ENCODE data around the gene DAAM1. TPM values are rescaled to one million over a fixed set of nuclear protein-coding genes. Genes with fewer than 3 reads are reported as not detected.

DAAM1 gene
- total RNA-seq, 1 donor from 2014 or later, result 40.7 TPM

GRCh38 chr14:59160506-59160905 is 28.0 kb upstream of the DAAM1 start:
- Mint-ChIP-seq H3K36me3 (ENCODE audit: low read depth) (no peaks in the 10 kb centered on the region), H3K9me3 (ENCODE audit: low read depth) (no peaks in the 10 kb centered on the region), H3K4me3 (ENCODE audit: unreplicated experiment) (no peak overlapping the region), H3K27ac (ENCODE audit: unreplicated experiment) (peak overlapping the region; percentile 90), H3K4me1 (ENCODE audit: low read depth) (peaks cover 27% of the 10 kb centered on the region), H3K27me3 (ENCODE audit: low read depth) (no peaks in the 10 kb centered on the region)
- TF ChIP-seq CTCF (IDR thresholded peaks at IDR 0.05), result no peak
- no peak for DNase-seq (ENCODE audit: low spot score)

- no peaks in the 10 kb centered on the region for H3K36me3 Mint-ChIP-seq (ENCODE audit: low read depth)
- TF ChIP-seq CTCF (IDR thresholded peaks at IDR 0.05), result no peak
- peaks cover 27% of the 10 kb centered on the region for H3K4me1 Mint-ChIP-seq (ENCODE audit: low read depth)
- no peak for DNase-seq (ENCODE audit: low spot score)
- H3K9me3 Mint-ChIP-seq (ENCODE audit: low read depth), result no peaks in the 10 kb centered on the region
- H3K4me3 Mint-ChIP-seq (ENCODE audit: unreplicated experiment), result peak overlapping the region; percentile 31
- peak overlapping the region; percentile 90 for H3K27ac Mint-ChIP-seq (ENCODE audit: unreplicated experiment)
- no peaks in the 10 kb centered on the region for H3K27me3 Mint-ChIP-seq (ENCODE audit: low read depth)
Observed at GRCh38 chr14:59161561-59162175, 26.8 kb upstream of the DAAM1 start.

- no peak overlapping the region for H3K4me3 Mint-ChIP-seq (ENCODE audit: unreplicated experiment)
- TF ChIP-seq CTCF (IDR thresholded peaks at IDR 0.05), result no peak
- H3K9me3 Mint-ChIP-seq (ENCODE audit: low read depth), result no peaks in the 10 kb centered on the region
- no peaks in the 10 kb centered on the region for H3K27me3 Mint-ChIP-seq (ENCODE audit: low read depth)
- peaks cover 20% of the 10 kb centered on the region for H3K4me1 Mint-ChIP-seq (ENCODE audit: low read depth)
- no peaks in the 10 kb centered on the region for H3K36me3 Mint-ChIP-seq (ENCODE audit: low read depth)
- DNase-seq (ENCODE audit: low spot score), result no peak
- H3K27ac Mint-ChIP-seq (ENCODE audit: unreplicated experiment), result no peak overlapping the region
Observed at GRCh38 chr14:59166258-59166657, 22.2 kb upstream of the DAAM1 start.

GRCh38 chr14:59175404-59175803 is 13.1 kb upstream of the DAAM1 start:
- no peaks in the 10 kb centered on the region for H3K36me3 Mint-ChIP-seq (ENCODE audit: low read depth)
- DNase-seq (ENCODE audit: low spot score), result no peak
- H3K27ac Mint-ChIP-seq (ENCODE audit: unreplicated experiment), result no peak overlapping the region
- no peaks in the 10 kb centered on the region for H3K9me3 Mint-ChIP-seq (ENCODE audit: low read depth)
- H3K4me3 Mint-ChIP-seq (ENCODE audit: unreplicated experiment), result no peak overlapping the region
- peaks cover 31% of the 10 kb centered on the region for H3K4me1 Mint-ChIP-seq (ENCODE audit: low read depth)
- TF ChIP-seq CTCF (IDR thresholded peaks at IDR 0.05), result no peak
- H3K27me3 Mint-ChIP-seq (ENCODE audit: low read depth), result no peaks in the 10 kb centered on the region

GRCh38 chr14:59176765-59177164 is 11.7 kb upstream of the DAAM1 start:
- no peak for DNase-seq (ENCODE audit: low spot score)

More at GRCh38 chr14:59176765-59177164, 11.7 kb upstream of the DAAM1 start:
- H3K4me1 Mint-ChIP-seq (ENCODE audit: low read depth), result peaks cover 34% of the 10 kb centered on the region
- H3K27me3 Mint-ChIP-seq (ENCODE audit: low read depth), result no peaks in the 10 kb centered on the region
- no peak overlapping the region for H3K4me3 Mint-ChIP-seq (ENCODE audit: unreplicated experiment)
- no peaks in the 10 kb centered on the region for H3K9me3 Mint-ChIP-seq (ENCODE audit: low read depth)
- TF ChIP-seq CTCF (IDR thresholded peaks at IDR 0.05), result no peak
- no peak overlapping the region for H3K27ac Mint-ChIP-seq (ENCODE audit: unreplicated experiment)
- H3K36me3 Mint-ChIP-seq (ENCODE audit: low read depth), result no peaks in the 10 kb centered on the region
